8988T (cell line): Measurements from ENCODE around the gene TYW1B.
"Not testable (repeated sequence)": the region's sequence is repeated elsewhere in the genome, so short reads cannot be mapped to it uniquely, and the experiment has no call there.

Experiments
- DNase-seq: peaks from one replicate; pipeline ENCODE4 v3.0.0; 2011

TYW1B gene

DNA sequence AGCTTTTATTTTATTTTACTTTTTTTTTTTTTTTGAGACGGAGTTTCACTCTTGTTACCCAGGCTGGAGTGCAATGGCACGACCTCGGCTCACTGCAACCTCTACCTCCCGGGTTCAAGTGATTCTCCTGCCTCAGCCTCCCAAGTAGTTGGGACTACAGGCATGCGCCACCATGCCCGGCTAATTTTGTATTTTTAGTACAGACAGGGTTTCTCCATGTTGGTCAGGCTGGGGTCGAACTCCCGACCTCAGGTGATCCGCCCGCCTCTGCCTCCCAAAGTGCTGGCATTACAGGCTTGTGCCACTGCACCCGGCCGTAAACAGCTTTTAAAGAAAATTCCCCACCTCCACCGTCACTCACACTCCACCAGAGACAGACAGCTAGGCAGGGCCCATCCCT is 19.5 kb downstream of the TYW1B start:
- DNase-seq: not testable (repeated sequence)

DNA sequence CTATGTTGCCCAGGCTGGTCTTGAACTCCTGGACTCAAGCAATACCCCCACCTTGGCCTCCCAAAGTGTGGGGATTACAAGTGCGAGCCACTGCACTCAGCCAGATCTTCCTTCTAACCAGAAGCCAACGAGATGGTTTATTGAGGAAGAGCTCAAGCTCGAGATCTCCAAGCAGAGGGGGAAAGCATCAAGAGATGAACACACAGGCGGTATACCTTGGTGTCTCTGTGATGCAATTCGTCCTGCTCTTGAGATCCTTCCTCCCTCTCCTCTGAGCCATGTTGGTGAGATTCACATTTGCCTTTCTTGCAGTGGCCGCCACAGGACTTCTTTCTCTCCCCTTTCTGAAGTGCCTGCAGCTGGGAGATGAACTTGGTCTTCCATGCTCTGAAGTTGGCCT is 21.1 kb downstream of the TYW1B start:
- DNase-seq: not testable (repeated sequence)

DNA sequence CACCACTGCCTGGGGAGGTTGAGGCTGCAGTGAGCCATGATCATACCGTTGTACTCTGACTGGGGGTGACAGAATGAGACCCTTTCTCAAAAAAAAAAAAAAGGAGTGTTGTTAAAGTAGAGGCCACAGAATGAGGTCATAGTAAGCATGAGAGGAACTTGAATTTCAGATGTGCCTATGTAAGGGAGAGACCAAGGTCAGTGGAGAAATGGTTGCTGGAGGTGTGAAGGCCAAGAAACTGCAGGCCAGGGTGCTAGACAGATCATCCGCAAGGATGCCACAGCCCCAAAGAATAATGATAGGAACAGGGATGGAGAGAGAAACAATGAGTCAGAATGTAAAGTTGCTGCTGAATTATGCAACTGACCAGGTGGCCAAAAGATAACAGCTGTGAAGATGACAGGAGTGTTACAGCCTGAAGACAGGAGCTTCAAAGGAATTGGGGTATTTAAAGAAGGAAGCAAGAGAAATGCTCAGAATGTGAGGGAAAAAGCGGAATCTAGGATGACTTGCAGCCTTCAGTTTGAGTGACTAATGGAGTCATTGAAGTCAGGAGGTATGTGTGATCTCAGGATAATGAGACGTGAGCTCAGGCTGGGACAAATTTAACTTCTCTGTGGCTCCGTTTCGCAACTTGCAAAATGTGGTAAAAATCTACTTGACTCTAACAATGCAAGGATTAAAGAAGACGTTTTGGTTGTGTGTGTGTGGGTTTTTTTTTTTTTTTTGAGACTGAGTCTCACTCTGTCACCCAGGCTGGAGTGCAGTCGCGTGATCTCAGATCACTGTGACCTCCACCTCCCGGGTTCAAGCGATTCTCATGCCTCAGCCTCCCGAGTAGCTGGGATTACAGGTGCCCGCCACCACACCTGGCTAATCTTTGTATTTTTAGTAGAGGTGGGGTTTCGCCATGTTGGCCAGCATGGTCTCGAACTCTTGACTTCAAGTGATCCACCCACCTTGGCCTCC is 22.2 kb downstream of the TYW1B start:
- DNase-seq: no peak

DNA sequence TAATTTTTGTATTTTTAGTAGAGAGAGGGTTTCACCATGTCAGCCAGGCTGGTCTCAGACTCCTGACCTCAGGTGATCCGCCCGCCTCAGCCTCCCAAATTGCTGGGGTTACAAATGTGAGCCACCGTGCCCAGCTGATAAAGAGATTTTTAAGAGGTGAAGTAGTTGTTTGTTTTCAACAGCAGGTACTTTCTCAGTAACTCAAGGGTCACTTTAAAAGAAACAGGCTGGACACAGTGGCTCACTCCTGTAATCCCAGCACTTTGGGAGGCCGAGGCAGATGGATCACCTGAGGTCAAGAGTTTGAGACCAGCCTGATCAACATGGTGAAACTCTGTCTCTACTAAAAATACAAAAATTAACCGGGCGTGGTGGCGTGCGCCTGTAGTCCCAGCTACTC is 24.2 kb downstream of the TYW1B start:
- not testable (repeated sequence) for DNase-seq

DNA sequence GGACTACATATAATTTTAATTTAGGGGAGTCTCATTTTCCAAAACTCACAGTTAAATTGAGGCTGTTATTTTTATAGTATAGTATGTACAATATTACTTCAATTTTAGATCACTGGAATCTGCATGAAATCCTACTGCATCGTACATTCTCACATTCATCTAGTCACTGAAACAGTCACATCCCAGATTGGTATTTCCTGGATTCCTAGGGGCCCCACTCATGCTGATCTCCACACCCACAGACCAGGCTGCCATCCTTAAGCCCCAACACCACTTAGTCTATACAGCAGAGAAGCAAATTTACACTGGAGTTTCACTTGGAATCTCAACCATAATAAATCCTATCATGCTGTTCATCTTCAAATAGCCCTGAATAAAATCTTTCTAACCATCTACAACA is 26.4 kb downstream of the TYW1B start:
- DNase-seq: not testable (repeated sequence)

DNA sequence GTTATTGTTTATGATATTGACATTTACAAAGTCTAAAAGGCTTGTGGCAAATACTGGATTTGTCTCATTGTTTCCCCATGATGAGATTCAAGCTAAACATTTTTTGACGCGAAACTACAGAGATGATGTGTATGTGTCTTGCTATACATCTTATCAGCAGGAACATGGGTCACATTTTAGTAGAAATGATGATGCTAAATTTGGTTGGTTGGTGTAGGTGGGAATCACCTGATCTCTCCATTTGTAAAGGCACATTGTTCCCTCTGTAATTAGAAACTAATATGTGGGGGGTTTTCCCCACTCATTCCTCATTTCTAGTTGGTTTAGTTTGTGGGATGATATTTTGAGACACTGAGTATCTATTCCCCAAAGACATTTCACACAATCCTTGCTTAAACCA is 32.6 kb downstream of the TYW1B start:
- not testable (repeated sequence) for DNase-seq

DNA sequence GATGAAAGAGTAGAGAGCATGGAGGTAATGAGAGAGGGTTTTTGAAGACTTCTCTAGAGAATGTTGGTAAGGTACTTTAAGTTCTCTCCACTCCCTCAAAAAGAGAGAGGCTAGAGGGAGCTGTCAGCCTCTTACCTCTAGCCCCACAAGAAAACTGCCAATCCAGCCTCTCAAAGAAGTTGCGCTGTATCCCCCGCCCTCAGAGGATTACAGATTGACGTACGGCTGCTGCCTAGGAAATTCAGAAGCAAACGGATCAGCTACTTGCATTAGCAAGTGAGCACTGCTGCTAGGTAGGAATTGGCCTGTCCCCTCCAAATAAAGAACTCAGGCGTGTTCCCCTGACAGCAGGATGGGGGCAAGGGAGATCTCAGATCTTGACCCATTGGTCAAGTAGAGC is 34.2 kb downstream of the TYW1B start:
- no peak for DNase-seq

DNA sequence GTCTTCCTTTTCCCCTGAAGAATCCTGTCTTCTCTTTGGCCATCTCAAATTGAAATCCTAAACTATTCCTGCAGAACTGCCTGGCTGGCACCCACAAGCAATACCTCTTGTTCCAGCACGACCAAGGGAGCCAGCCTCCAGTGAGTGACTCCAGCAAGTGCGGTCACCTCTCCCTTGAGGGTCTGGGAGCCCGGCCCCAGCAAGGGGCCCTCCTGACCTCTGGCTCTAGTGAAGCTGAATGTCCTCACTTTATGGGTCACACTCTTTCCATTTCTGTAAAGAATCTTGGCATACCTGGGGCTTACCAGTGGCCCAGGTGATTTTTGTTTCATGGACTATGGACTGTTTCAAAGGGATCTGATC is 37.3 kb downstream of the TYW1B start:
- not testable (repeated sequence) for DNase-seq

DNA sequence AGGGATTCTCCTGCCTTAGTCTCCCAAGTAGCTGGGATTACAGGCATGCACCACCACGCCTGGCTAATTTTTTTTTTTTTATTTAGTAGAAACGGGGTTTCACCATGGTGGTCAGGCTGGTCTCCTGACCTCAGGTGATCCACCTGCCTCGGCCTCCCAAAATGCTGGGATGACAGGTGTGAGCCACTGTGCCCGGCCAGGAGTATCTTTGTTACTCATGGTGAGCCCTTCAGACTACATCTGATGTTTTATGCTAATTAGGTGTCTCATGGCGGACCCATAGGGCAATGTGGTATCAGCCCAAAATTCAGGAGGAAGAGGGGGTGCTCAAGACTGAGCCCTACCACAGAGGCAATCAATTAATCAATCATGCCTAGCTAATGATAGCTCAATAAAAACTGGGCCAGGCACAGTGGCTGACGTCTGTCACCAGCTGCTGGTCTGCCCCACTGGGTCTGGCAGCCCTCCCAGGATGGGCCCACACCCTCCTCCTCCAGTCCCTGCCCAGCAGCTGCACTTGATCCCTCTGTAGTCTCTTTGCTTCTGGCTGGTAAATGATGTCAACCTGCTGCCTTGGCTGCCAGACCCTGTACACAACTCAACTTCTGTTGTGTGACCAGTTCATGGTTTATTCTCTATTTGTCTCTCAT is 37.8 kb downstream of the TYW1B start:
- not testable (repeated sequence) for DNase-seq

DNA sequence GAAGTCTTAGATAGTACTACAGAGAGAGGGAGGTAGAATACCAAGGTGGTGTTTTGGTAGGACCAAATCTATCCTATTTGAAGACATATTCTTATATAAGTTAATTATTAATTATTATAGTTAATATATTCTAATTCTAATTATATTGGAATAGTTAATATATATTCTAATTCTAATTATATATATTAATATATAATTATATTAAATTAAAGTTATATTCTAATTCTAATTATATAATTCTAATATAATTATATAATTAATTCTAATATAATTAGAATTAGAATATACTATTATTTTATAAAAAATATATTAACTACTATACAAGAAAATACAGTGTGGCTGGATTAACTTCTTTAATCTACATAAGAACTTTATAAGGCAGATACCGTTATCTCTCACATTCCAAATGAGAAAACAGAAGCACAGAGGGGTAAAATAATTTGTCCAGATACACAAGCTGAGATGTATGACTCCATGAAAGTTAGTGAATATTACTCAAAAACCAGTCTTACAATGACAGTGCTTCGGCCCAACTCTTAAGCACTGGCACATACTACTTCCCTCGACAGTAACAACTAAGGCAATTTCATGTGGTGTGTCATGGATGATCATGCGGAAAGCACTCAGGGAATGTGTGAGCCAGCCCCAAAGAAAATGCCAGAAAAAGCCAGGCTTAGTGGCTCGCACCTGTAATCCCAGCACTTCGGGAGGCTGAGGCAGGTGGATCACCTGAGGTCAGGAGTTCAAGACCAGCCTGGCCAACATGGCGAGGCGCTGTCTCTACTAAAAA is 42.6 kb downstream of the TYW1B start:
- no peak for DNase-seq

DNA sequence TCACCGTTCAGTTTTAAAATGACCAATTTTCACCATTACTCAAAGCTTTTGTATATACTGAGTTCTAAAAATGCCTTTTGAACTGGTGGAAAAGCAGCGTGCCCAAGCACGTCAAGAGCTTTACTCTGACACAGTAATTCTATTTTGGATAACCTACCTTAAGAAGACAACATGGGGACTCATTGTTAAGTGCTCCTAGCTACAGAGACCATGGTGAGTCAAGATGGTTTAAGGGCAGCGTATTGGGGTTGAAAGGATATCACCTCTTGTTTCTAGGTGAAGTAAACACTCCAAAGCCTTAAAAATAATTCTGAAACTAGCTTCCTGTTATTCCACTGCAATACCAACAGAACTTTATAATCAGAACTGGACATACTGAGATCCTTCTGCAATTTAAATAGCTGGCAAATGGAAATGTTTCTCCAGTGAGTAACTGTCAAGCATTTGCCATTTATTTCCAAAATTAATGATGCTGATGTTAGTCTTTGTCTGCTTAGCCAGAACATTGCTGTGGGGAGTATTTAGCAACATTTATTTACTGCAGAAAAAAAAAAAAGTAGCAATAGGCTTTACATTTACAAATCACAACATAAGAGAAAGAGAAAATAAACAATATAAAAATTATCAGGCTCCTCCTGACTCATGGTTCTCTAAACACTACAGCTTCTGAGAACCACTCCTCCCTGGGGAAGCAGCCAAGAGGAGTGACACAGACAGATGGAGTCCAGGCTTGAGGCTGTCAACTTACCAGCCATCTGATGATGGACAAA is 44.2 kb downstream of the TYW1B start:
- DNase-seq: not testable (repeated sequence)

DNA sequence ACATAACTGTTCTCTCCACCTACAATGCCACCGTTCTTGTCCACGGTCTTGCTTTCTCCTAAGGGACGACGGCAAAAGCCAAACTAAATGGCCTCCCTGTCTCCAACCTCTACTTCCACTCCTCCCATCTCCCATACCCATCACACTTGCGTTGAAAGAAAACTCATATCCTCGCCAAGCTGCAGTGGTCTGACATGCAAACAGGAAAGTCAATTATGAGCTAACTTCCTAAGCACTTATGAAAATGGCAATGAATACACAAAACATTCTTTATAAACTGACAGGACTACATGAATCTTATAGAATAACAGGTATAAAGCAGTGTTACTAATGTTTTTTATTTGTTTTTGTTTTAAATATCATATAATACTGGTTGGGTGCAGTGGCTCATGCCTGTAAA is 46.4 kb downstream of the TYW1B start:
- no peak for DNase-seq

DNA sequence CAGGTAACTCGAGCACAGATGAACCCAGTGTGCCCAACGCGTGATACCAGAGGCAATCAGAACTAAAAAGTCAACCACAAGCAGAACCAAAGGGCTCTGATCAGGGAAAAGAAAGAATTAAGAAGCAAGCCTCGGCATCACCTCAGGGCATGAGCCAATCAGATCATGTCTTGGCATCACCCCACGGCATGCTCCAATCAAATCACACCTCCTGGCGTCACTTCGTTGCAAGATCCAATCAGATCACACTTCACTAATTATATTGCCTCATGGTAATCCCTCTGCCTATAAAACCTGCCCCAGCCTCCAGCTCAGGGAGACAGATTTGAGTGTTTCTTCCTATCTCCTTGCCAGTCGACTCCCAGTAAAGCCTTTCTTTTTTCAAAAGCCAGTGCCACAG is 46.8 kb downstream of the TYW1B start:
- no peak for DNase-seq

DNA sequence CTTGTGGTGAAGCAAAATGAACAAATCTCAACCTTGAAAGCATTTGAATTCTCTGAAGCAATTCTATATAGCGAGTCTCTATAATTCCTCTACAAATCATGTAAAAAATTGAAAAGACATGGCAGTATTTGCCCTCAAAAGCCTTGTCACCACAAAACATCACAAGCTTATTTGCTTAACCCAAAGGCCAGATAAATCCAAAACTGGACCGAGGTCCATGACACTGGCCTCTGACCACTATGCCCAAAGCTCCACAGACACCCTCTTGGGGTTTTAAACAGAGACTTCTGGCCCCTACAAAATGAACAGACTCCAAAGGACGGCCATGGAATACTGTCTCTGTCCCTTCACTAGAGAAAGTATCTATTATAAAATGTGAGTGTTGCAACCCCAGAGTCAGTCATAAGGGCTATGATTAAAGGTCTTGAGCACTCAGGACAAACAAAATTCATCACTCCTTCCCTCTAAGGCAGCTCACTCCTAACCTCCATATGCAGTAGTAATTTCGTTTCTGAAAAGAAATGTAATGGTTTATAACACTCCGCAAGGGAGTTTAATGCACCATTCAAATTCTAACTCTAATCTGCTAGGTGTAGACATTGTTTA is 47.6 kb downstream of the TYW1B start:
- not testable (repeated sequence) for DNase-seq

DNA sequence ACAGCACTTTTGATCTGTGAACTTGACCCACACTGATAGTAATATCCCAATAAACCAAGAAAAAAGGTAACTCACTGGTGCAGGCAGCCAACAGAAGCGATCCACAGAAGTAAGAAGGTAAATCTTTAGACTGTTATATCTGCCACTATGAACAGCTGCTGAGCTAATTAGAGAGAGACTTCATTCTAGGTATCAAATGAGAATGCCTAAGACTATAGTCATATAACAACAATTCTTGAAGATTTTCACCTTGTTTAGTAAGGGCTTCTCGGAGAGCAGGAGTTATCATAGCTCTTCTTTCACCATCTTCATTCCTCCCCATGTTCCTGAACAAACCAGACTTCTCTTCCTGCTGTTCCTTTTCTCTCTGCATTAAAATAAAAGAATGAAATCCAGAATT is 50.8 kb downstream of the TYW1B start:
- not testable (repeated sequence) for DNase-seq

DNA sequence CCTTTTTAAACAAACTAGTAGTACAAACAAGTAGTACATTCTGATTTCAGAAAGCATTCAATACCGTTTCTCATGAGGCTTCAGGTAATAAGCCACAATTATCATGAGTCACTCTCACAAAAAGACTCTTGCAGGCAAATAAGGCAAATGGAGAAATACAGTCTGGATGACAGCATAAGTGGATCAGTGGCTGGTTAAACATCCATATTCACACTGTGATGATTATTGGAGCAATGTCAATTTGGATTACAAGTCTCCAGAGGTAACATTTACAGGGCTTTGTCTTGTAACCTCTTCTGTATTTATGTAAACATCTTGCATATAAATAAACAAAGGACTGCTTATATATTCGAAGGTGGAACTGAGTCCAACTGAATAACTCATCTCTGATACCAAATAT is 55.4 kb downstream of the TYW1B start:
- DNase-seq: not testable (repeated sequence)

DNA sequence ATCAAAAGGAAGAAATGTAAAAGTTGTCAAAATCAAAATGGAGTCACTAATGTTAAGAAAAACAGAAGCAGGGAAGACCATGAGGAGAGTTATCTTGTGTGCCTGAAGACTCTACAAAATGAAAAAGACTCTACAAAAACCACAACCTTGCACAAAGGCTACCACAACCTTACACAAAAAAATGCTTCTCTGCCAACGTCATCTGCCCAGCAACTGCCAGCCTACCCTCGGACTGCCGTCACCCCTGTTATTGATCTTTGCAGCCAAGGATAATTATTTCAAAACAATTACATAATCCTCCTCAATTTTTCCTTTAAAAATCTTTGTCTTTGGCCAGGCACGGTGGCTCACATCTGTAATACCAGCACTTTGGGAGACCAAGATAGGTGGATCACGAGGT is 61.0 kb downstream of the TYW1B start:
- DNase-seq: not testable (repeated sequence)

DNA sequence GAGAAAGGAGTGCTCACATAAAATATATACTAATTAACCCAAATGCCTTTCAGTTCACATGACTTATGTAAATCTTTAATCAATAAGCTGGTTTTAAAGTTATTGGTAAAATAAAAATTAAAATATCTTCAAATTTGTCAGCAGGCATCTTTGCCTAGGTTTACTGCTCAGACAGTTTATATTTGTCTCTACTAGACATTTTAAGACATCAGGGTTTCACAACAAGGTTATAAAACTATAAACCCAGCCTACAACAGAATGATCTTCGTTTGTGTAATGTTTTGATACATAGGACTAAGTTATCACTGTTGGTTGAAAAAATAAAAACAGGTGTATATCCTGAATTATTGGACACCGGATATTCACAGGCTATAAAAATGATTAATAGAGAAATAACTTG is 67.4 kb downstream of the TYW1B start:
- DNase-seq: no peak

DNA sequence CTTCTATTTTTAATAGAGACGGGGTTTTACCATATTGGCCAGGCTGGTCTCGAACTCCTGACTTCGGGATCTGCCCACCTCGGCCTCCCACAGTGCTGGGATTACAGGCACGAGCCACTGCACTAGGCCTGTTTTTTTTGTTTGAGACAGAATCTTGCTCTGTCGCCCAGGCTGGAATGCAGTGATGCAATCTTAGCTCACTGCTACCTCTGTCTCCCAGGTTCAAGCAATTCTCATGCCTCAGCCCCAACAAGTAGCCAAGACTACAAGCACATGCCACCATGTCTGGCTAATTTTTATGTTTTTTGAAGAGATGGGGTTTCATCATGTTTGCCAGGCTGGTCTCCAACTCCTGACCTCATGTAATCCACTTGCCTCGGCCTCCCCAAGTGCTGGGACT is 73.7 kb downstream of the TYW1B start:
- no peak for DNase-seq

DNA sequence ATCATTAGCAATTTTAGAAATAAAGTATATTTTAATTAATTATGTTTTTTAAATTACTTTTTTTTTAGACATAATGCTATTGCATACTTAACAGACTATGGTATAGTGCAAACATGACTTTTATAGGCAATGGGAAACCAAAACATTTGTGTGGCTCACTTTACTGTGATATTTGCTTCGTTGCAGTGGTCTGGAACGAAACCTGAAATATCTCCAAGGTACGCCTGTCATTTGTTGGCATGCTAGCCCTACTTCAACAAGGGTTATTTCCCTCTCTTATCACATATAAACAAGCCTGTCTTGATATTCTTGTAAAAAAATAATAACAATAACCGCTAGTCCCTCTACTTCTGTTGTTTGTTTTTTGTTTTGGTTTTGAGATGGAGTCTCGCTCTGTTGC is 74.2 kb downstream of the TYW1B start:
- no peak for DNase-seq

DNA sequence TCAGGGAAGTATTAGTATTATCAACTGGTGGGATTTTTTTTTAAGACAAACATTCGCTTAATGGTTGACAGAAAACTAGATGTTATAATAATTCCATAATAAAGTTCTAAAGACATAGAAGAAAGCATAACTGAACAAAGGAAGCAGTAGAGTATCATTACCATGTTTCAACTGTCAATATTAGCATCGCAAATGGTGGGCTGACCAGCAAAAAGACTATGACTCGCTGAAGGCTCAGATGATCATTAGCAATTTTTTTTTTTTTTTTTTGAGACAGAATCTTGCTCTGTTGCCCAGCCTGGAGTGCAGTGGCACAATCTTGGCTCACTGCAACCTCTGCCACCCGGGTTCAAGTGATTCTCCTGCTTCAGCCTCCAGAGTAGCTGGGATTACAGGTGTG is 74.8 kb downstream of the TYW1B start:
- not testable (repeated sequence) for DNase-seq

DNA sequence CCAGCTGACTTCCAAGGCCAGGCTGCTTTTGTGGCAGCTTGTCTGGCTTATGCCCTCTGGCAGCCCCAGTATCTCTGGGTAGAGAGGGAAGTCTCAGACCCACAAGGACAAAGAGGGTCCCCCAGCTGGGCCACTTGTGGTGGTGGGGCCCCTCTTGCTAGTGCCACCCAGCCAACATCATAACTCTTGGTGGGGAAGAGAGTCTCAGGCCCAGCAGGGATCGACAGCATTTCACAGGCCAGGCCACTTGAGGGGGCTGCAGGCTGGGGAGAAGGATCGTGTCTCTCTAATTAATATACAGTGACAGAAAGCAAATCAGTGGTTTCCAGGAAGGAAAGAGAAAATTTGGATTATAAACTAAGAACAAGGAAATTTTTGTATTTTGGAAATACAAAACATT is 76.0 kb downstream of the TYW1B start:
- peak; percentile 16 for DNase-seq
